Muscle of arm (tissue), 12 donors: Measurements from ENCODE around the gene GRIA1. TPM values are rescaled to one million over a fixed set of nuclear protein-coding genes. Genes with fewer than 3 reads are reported as not detected.

Experiments
- DNase-seq: peaks from one replicate; pipeline ENCODE4 v3.0.0-alpha.2; 2013
- polyA plus RNA-seq, 12 donors: library from polyadenylated mRNA; unstranded; fragments of 120-200 nt; gene quantifications; one replicate each; pipeline ENCODE4 v1.2.1, GENCODE V29; 2013; ENCODE audit not compliant: insufficient read length in 12 of 12

The GRIA1 gene
- polyA plus RNA-seq, 12 donors: 0.65 to 3.6 (median 1.1) TPM; not detected in 2

DNA sequence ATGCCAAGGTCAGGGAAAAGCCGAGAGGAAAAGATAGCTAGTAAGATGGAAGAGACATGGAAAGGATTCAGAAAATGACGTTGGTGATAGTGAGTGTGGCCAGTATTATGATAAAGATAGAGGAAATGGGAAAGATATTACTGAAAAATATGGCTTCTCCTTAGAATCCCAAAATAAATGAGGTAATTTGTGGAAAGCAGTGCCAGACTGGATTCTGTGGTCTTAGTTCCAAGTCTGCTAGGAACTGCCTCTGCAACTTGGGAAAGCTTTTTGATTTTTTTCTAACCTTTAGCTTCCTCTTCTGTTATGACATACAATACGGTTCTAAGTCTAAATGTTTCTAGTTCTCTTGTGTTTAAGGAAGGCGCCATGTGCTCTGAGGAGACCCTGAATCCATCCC is 54.2 kb downstream of the GRIA1 start:
- no peak for DNase-seq

DNA sequence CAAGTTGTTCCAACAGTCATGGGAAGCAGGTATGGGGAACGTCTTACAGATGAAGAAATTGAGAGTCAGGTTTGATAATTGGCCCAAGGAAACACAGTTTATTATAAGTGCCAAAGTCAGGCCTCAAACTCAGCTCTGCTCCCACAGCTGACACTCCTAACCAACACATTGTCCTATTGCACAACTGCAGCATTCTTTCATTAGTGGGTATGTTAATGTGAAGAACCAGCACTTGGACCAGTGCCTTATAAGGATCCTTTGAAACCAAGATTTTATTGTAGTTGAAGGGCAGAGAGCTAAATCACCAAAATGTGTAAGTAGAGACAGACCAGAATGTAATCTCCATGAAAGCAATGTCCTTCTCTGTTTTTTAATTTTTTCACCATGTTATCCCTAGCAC is 56.1 kb downstream of the GRIA1 start:
- DNase-seq: no peak

DNA sequence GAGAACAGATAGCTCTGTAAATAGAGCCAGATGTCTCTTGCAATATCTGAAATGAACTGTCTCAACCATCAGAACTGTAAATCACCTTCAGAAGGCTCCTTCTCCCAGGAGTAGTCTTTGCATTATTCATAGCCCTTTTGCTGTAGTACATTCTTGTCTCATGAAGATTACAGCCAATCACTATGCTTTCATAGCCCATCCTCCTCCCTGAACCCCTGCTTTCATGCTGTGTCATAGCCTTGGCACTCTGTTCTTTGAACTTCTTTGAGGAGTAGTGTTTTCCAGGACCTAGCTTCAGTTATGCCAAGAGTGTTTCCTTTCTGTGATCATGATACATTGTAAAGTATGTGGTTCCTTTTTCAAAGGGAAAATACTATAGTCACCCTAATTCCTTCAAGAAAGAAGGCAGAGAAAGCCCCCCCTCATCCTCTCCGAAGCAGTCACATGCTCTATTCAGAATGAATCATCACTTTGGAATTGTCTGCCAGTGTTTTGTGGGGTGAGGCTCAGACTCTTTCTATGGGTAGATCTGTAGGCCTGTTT is 61.1 kb downstream of the GRIA1 start:
- DNase-seq: no peak

DNA sequence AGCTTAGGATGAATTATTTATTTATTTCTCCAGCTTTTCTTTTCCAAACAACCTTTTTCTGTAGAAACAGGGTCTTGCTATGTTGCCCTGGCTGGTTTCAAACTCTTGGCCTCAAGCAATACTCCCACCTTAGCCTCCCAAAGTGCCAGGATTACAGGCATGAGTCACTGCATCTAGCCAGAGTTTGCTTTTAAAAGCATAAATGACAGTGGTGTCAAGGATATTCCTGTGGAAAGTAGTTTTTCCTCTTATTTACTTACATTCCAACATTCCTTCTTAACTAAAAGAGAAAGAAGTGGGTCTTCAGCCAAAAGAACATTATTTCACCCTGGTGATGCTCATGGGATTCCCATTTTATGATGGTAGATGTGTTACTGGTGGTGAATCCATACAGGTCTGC is 62.4 kb downstream of the GRIA1 start:
- DNase-seq: no peak

DNA sequence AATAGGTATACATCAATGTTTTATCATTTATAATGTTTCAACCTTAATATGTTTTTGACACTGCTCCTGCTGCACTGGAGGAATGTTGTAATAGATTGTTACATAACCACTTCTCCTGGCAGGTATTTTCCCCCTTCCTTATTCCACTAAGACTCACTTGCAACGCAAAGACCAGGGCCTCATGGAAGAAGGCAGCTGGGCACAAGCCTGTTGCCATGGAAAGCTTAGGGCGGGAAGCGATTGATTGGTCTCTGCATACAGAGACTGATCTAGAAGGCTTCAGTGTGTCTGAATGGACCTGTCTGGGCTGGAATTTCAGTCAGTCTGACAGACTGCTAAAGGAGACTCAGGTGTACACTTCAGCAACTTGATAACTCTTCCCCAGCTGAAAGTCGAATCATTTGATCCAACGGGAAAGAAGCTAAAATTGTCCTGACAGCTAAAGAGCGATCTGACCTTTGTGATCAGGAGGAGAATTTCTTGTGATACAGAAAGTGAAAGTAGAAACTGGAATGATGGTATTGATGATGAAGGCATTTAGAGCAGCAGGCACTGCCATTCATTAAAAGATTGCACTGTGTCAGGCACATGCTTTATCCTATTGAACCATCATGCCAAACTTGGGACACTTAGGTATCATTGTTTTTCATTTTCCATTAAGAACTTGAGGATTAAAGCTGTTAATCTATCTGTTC is 65.1 kb downstream of the GRIA1 start:
- no peak for DNase-seq

DNA sequence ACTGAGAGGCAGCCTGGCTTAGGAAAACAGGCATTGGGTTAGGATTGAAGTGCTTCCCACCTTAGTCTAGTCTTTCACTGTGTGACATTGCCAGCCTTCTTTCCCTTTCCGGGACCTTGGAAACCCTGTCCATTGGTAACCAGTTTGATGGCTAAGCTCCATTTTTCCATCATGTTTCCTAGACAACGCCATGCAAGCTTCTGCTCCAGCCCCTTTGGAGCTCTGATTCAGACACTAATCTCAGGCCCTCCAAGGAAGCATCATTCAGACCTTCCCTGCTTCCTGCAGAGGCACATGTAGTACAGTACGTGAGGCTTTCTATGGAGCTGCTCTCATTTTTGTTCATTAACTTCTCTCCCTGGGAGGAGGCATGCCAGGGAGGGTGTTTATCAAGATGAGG is 68.5 kb downstream of the GRIA1 start:
- DNase-seq: no peak

DNA sequence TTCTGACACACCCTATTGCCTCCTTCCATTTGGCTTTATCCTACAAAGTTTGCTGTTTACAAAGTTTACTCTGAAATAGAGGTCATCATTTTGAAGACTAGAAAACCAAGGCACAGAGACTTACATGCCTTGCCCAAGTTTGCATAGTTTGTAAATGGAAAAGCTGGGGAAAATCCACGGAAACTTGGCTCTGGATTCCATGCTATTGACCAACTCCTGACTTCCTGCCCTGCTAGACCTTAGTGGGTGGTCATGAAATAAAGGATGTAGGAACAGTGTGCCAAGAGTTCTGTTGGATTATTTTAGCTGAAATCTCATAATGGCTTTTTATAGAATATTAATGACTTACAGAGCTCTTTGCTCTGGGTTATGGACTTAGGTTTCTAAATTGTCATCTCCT is 69.5 kb downstream of the GRIA1 start:
- DNase-seq: no peak

DNA sequence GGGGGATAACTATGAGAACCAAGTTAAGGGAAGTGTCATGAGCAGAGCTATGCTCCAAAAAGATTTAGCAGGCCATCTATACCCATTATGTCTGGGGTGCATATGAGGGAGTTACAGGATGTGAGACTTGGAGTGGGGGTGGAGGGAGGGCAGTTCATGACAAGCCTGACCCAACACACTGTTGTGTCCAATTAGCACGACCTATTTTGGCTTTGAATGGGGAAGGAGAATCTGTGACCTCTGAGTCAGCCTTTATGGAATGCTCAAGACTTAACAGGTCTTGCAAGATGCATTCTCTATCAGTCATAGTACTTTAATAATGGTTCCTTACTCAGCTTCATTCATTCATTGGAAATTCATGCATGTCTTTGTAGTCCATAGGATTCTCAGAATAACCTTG is 71.7 kb downstream of the GRIA1 start:
- DNase-seq: no peak

DNA sequence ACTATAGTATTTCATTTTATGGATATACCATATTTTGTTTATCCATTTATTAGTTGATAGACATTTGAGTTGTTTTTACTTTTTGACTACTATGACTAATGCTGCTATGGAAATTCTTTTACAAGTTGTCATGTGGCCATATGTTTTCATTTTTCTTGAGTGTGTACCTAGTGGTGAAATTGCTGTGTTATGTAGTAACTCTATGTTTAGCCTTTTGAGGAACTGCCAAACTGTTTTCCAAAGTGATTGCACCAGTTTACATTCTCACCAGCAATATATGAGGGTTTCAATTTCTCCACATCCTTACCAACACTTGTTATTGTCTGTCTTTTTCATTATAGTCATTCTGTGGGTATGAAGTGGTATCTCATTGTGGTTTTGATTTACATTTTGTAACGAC is 75.4 kb downstream of the GRIA1 start:
- no peak for DNase-seq

DNA sequence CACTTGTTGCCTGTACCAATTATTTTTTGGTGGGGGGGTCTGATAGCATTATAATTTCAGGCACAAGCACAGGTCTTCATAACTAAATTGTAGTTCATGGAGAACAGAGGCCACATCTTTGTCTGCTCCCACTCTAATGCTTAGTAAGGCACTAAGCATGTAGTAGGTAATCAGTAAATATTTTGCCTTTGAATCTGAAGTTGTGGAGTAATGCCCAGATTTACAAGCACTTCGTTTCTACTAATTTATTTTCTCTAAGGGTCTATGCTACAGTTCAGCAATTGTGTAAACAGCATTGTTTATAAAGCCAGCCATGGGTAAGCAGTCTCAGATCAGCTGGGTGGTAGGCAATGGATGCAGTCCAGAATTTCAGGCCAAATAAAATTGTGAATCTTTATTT is 78.6 kb downstream of the GRIA1 start:
- DNase-seq: no peak

DNA sequence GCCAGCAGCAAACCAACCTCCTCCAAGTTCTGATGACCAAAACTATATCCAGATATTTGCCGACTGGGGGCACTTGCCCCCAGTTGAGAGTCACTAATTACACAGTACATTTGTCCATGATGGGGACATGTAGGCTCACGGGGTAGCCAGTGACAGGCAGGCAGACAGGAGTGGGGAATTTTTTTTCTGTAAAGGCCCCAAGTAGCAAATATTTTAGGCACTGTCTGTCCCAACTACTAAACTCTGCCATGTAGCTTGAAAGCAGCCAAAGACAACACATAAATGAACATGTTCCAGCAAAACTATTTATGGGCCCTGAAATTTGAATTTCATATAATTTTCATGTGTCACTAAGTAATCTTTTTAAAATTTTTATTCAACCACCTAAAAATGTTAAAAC is 80.7 kb downstream of the GRIA1 start:
- no peak for DNase-seq

DNA sequence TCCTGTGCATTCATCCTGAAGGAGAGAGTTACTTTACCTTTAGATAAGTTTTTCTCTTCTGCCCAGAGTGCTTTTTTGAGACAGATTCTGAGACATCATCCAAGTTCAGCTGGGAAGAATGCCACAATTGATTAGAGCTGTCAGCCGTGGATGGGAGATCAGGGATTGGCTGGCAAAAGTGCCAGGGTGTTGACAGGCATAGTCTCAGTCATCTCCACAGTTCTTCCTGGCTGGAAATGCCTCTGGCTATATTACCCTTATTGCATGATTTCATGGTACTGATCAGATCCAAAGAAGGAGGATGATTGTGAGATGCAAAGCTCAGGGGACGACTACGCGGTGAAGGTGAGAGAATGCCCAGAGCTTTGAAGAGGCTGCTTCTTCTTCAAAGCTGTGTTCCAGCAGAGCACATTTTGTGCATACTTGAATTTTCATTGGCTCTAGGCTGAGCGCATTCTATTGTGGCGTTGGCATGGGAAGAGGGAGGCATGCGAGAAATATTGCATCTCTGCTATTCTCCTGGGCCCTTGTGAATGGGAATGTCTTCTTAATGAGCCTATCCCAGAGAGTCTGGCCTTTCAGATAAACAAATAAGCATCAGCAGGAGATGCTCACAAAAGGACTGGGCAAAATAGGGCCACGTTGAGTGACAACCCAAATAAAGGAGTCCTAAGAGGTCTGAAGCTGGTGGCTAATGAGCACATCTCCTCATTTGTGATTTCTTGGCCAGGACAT is 82.1 kb downstream of the GRIA1 start:
- DNase-seq: no peak

DNA sequence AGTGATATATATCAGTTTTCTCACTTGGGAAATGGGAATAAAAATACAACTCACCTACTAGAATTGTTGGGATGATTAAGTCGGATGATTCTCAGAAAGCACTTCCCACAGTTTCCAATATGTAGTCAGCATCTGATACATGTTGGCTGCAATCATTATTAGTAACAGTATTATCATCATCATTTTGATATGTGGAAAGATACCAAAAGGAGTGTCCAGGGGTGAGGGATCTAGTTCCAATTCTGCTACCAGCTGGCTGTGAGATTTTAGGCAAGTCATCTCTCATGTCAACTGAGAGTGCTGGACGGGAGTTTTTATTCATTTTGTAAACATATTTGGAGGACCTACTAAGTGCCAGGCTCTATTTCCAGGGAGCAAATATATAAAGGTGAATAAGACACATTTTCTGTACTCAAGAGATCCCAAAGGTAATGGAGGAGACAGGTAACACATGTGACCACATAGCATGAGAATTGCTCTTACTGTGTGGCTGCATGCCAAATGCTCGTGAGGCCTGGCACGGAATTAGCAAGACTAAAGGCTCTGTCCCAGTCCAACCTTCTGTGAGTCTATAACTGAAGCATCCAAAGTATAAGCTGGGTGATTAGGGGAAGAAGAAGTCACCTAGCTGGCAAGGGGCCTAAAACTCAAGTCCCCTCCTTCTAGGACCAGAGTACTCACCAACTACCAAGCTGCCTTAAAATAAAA is 83.0 kb downstream of the GRIA1 start:
- no peak for DNase-seq

DNA sequence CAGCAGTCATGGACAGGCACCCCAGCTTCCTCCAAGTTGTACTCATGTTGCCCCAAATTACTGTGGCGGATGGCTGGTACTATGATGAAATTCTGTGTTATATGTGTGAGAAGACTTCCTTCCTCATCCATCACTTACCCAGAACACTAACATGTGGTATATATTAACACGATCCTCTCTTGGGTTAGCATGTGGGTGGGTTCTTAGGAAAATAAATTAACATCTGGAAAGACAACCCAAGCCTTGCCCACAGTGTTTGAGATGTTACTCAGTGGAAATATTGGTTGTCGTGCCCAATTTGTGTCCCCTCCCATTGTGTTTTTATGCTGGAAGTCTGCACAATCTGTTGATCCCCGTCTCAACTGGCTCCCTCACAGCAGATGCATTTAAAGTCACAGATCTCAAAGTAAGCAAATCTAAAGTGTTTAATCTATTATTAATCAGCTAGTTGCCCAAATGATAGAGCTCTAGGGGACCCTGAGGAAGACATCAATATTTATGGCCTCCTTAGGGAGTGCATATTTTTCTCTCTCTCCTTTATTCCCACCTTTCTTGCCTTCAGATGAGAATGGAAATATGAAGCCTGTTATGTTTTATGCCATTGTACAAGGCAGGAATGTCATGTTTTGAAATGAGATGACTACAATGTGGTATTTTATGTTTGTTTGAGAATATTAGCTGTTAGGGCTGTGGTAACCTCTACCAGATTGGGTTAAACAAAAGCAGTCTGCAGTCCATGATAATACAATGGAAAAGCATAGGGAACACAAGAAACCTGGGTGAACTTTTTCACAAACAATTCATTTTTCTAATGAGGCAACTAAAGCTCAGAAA is 93.9 kb downstream of the GRIA1 start:
- DNase-seq: no peak

DNA sequence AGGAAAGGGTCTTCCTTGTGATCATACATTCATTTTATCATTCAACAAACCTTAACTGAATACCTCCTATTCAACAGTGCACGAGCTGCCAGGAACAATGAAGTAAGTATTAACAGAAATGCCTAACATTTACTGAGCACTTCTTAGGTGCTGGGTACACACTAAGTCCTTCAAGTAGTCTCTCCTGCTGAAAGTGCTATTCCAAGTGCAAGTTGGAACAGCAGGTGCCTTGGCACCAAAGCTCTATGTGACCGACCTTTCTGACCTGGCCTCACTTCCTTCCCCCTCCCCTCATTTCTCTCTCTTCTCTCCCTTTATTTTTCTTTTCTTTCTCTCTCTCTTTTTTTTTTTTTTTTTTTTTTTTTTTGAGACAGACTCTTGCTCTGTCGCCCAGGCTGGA is 94.5 kb downstream of the GRIA1 start:
- no peak for DNase-seq

DNA sequence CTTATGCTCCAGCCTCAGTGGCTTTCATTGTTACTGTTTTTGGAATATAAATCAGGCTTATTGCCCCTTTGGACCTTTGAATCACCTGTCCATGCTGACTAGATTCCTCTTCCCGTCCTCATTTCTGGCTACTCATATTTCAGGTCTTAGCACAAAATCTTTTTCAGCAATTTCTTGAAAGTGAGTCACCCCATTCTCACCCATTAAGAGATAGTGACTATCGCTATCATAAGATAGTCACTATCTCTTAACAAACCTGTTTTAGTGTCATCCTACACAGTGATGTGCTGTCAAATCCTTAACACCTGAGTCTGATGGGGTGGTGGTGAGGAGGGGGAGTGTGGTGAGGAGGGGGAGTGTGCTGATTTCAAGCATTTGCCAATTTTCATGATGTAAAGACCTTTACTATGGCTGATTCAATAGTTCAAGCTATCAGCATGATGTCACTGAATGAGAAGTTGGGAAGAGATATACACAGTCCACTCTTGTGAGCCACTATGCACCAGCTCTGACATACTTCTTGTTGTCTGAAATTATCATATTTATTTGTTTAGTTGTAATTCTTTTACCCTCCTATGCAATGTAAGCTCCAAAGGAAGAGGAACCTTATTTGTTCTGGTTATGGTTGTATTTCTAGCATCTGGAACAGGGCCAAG is 95.3 kb downstream of the GRIA1 start:
- DNase-seq: no peak

DNA sequence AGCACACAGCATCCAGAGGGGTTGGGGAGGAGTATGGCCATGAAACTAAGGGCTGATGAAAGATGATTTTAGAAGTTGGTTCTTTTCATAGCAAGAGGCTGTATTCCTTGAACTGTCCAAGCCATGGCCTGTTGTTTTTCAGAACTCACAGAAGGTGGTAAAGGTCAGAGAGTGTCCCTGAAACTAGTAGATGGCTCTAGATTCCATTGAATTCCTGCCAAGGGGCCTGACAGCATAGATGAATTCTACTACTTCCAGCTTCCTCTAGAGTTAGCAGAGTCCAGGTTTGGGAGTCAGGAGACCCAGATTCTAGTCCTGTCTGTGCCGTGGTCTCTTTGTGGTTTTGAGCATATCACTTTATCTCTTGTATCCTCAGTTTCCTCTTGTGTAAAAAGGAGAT is 101.6 kb downstream of the GRIA1 start:
- DNase-seq: no peak

DNA sequence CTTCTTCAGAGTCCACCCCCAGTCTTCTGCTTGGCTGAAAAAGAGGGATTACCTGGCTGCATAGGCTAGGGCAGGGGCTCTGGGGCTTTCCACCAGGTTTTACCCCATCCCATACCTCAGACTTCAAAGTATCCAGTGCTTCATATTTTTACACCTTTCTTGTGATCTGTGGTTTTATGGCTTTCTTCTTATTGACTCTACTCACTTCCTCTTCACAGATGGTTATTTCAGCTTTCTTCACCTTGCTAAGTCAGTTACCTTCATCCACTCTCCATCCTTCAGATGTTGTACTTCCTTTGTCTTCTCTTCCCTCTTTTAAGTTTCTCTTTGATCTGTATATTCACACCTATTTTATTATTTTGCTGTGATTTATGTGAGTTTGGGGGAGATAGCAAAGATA is 104.3 kb downstream of the GRIA1 start:
- no peak for DNase-seq

DNA sequence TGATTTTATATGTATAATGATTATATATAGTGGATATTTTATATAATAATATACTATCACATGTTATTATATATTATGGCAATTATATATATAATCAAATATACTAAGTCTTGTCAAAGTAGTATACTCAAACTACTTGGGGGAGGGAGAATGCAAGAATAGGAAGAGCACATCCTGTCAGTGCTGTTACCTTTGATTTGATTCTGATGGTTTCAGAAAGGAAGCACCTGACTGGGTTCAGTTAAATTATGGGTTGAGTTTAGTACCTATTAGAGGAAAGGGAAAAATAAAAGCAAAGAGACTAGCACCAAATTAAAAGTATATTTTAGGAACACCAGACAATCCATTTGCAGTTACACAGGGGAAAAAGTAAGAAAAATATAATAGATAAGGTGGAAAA is 107.6 kb downstream of the GRIA1 start:
- no peak for DNase-seq

DNA sequence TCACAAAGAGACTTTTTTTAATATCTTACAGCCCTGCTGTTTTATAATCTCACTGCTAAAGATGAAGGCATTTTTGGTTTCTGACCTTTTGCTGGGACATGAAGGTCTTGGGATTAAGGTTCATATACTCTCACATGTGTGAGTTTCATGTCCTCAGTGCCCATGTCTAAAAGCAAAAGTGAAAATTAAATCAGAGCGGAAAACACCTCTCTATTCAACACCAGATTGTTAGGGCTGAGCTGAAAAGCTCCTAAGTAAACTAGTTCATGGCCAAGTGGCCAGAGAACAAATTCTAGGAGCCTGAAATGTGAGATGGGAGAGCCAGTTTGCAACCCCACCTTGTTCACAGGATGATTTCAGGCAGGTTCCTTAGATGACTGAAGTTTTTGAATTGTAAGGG is 110.9 kb downstream of the GRIA1 start:
- DNase-seq: no peak

DNA sequence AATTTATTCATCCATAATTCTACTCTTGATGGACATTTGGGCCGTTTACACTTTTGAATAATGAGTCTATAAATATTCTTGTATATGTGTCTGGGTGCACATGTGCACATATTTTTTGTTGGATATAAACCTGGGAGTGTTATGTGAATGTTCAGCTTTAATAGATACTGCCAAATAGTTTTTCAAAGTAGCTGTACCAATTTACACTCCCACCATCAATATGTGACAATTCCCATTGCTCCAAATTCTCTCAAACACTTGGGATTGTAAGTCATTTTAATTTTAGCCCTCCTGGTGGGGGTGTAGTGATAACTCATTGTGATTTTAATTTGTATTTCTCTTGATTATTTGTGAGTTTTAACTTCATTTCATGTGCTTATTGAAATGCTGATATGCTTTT is 114.9 kb downstream of the GRIA1 start:
- DNase-seq: no peak
